Gastroesophageal sphincter (tissue), 3 donors: Measurements from ENCODE around the gene BTBD2.

Source experiments
- CTCF ChIP-seq, 4 experiments: fragments of 200-600 bp in 2 of 4; fragments of 450-650 bp in 2 of 4; sonication (generic) in 1 of 4; IDR thresholded peaks; one replicate each; pipeline ENCODE4 v1.5.1; 2017 to 2019; ENCODE audit warnings: antibody characterized with exemption in 4 of 4, mild to moderate bottlenecking in 2 of 4, moderate library complexity in 2 of 4
- EP300 ChIP-seq: sonication (generic); formaldehyde crosslinking; IDR thresholded peaks from one replicate; pipeline ENCODE4 v1.6.1; 2017; ENCODE audit warnings: antibody characterized with exemption, mild to moderate bottlenecking
- POLR2A ChIP-seq, 2 donors: fragments of 450-650 bp; IDR thresholded peaks; one replicate each; pipeline ENCODE4 v1.6.1; 2017; ENCODE audit warnings: antibody characterized with exemption in 2 of 2, mild to moderate bottlenecking in 2 of 2, moderate library complexity in 1 of 2
- POLR2AphosphoS5 ChIP-seq: sonication (generic); formaldehyde crosslinking; IDR thresholded peaks from one replicate; pipeline ENCODE4 v1.6.1; 2017; ENCODE audit warnings: antibody characterized with exemption

- TF ChIP-seq CTCF (IDR thresholded peaks at IDR 0.05) (no peak), EP300 (no peak), POLR2A (IDR thresholded peaks at IDR 0.05) (no peak), POLR2AphosphoS5 (no peak)
These were observed 40.9 kb downstream of the BTBD2 start for GRCh38 chr19:1974381-1975161.
